ENCODE measurements around the gene CPNE9.

- no peak for TF ChIP-seq CTCF (IDR thresholded peaks at IDR 0.05)
- TF ChIP-seq POLR2A (IDR thresholded peaks at IDR 0.05): no peak
Measured at GRCh38 chr3:9681011-9681722, 22.5 kb upstream of the CPNE9 start.
